NB4 (cell line): Measurements from ENCODE around the gene GLS.
"Not testable (repeated sequence)": the region's sequence is repeated elsewhere in the genome, so short reads cannot be mapped to it uniquely, and the experiment has no call there.

ENCODE experiments used
- CTCF ChIP-seq: IDR thresholded peaks from one replicate; pipeline ENCODE4 v1.5.1; 2012; ENCODE audit warnings: low read depth, low read length
- POLR2A ChIP-seq: IDR thresholded peaks from 2 replicates; pipeline ENCODE4 v1.6.1; 2011; ENCODE audit warnings: mild to moderate bottlenecking; ENCODE audit not compliant: insufficient read length; ENCODE audit errors: extremely low read depth

- not testable (repeated sequence) for TF ChIP-seq CTCF, POLR2A
Observed at GRCh38 chr2:190853022-190853421, 27.6 kb upstream of the GLS start.
